SU-DHL-6 (cell line): ENCODE measurements around the gene DYNLL2.

Experiments
- CTCF ChIP-seq: fragments of 200-600 bp; sonication (generic); IDR thresholded peaks from one replicate; pipeline ENCODE4 v1.5.1; 2017; ENCODE audit warnings: antibody characterized with exemption, mild to moderate bottlenecking, low read length, moderate library complexity; ENCODE audit not compliant: insufficient read depth, poor library complexity, severe bottlenecking
- EZH2phosphoT487 ChIP-seq: fragments of 200-600 bp; sonication (generic), shearing (Covaris generic); conservative IDR thresholded peaks from 2 replicates; pipeline ENCODE4 v1.6.1; 2018; ENCODE audit warnings: mild to moderate bottlenecking, antibody characterized with exemption, low read length, moderate library complexity, mixed read lengths

GRCh38 chr17:58060596-58061191, 22.5 kb upstream of the DYNLL2 start:
- TF ChIP-seq CTCF (no peak), EZH2phosphoT487 (no peak)
